ENCODE data around the gene SOHLH1.

The SOHLH1 gene

DNA sequence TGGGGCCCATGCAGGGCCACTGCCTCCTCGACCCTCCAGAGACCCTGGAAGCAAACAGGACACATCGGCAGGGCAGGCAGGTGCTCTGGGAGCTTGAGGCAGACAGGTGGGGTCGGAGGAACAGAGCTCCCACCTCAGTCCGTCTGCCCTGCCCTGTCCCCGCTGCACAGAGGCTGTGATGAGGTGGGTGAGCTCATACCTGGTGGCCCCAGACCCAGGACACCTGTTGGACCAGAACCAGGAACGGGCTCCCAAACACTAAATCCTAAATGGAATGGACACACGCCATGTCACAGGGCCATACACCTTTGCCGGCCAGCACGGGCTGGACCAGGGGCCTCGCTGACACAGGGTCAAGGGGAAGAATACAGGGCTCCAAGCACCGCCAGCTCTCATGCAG lies 5.5 kb downstream of the SOHLH1 start:
- Histone ChIP-seq H3K4me3 (no peak overlapping the region), H3K27ac (no peak overlapping the region)
- no peak for DNase-seq (ENCODE audit: low spot score)
- no peak for TF ChIP-seq CTCF (IDR thresholded peaks at IDR 0.05)

GRCh38 chr9:135693265-135693664 lies 6.0 kb downstream of the SOHLH1 start:
- no peak for DNase-seq (ENCODE audit: low spot score)
- TF ChIP-seq CTCF (IDR thresholded peaks at IDR 0.05) = no peak
- no peak overlapping the region for H3K27ac ChIP-seq
- H3K4me3 ChIP-seq = no peak overlapping the region

- DNase-seq (ENCODE audit: low spot score) = no peak
- no peak overlapping the region for H3K27ac ChIP-seq
- no peak for TF ChIP-seq CTCF (IDR thresholded peaks at IDR 0.05)
- H3K4me3 ChIP-seq = no peak overlapping the region
Measured at GRCh38 chr9:135692410-135692809, 6.9 kb downstream of the SOHLH1 start.

DNA sequence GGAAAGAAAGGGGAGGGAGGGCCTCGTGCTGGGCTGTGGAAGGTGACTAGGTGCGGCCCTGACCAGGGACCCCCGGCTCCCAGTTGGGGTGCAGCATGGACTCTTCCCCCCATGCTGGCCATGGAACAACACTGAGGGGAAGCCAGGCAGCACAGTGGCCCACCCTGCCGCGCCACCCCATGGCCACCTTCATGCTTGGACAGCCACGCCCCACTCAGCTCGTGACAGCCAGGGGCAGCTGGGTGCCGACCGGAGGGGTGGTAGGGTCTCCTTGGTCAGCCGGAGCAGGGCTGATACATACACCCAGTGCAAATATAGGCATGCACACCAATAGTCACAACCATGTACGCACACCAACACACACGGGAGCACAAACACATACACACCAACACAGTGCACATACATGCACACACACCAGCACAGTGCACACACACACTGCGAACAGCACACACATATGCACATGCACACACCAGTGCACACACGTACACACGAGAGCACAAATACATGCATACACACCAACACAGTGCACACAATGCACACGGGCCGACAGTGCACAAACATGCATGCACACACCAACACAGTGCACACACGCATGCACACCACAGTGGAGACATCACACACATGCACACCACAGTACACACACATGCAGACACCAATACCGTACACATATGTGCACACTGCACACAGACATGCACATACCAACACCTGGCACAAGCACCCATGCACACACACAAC lies 8.3 kb downstream of the SOHLH1 start:
- Histone ChIP-seq H3K4me3 (no peak overlapping the region), H3K27ac (no peak overlapping the region)
- DNase-seq (ENCODE audit: low spot score) = no peak
- no peak for TF ChIP-seq CTCF (IDR thresholded peaks at IDR 0.05)

GRCh38 chr9:135689011-135689410 lies 10.3 kb downstream of the SOHLH1 start:
- no peak for DNase-seq (ENCODE audit: low spot score)
- no peak for TF ChIP-seq CTCF (IDR thresholded peaks at IDR 0.05)
- Histone ChIP-seq H3K27ac (no peak overlapping the region), H3K4me3 (no peak overlapping the region)

DNA sequence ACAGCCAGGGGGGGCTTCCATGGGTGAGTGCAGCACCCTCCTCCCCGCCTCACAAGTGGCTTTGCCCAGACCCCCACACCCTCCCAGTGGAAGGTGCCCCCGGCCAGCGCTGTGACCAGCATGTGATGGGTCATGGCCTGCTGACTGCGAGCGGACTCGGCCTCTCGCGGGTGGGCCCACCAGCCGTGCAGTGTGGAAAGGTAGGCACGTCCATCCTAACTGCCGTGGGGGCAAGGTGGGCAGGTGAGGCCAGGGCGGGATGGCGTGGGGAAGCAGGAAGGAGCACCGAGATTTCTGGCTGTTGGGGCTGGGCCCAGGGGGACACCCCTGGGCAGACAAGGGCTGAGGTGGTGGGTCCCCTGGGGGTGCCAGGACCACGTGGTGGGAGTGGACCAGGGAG lies 12.1 kb downstream of the SOHLH1 start:
- TF ChIP-seq CTCF (IDR thresholded peaks at IDR 0.05) = no peak
- DNase-seq (ENCODE audit: low spot score) = no peak
- no peak overlapping the region for H3K27ac ChIP-seq
- no peak overlapping the region for H3K4me3 ChIP-seq

GRCh38 chr9:135684691-135685090 lies 14.6 kb downstream of the SOHLH1 start:
- no peak for DNase-seq (ENCODE audit: low spot score)
- Histone ChIP-seq H3K27ac (no peak overlapping the region), H3K4me3 (no peak overlapping the region)
- no peak for TF ChIP-seq CTCF (IDR thresholded peaks at IDR 0.05)
